Body of pancreas (tissue), 4 donors: Measurements from ENCODE around the gene HOXA13. TPM values are rescaled to one million over a fixed set of nuclear protein-coding genes. Genes with fewer than 3 reads are reported as not detected.

Experiments
- ATAC-seq: fragments of 150-250 bp; one replicate; pipeline ENCODE4 v1.9.1; 2016
- DNase-seq, 4 donors: peaks; one replicate each; pipeline ENCODE4 v3.0.0-alpha.2; 2019
- H3K27ac ChIP-seq, 4 donors: fragments of 200-600 bp; sonication (generic); 1 replicate in 3 of 4; 2 replicates in 1 of 4; pipeline versions ENCODE4 v1.5.1 to v1.6.1; 2016 to 2019; ENCODE audit warnings: mild to moderate bottlenecking in 1 of 4, mixed read lengths in 1 of 4, moderate library complexity in 1 of 4
- H3K27me3 ChIP-seq, 2 donors: fragments of 200-600 bp; sonication (generic); one replicate each; pipeline ENCODE4 v1.6.0; 2016; ENCODE audit warnings: mild to moderate bottlenecking in 1 of 2
- H3K36me3 ChIP-seq, 2 donors: fragments of 200-600 bp; sonication (generic); replicated peaks in 1 of 2; 2 replicates each; pipeline ENCODE4 v1.5.1; 2016; ENCODE audit warnings: low read depth in 2 of 2; ENCODE audit not compliant: insufficient read depth in 1 of 2
- H3K4me1 ChIP-seq: fragments of 200-600 bp; sonication (generic); one replicate; pipeline ENCODE4 v1.6.0; 2016
- H3K4me3 ChIP-seq, 2 donors: fragments of 200-600 bp; sonication (generic); 1 replicate in 1 of 2; 2 replicates in 1 of 2; pipeline ENCODE4 v1.5.1; 2016 to 2019
- H3K9me3 ChIP-seq, 3 donors: fragments of 200-600 bp; sonication (generic); 1 replicate in 2 of 3; 2 replicates in 1 of 3; pipeline ENCODE4 v1.5.1; 2016
- CTCF ChIP-seq, 7 experiments: fragments of 450-650 bp in 4 of 7; fragments of 200-600 bp in 3 of 7; sonication (generic) in 3 of 7; IDR thresholded peaks; one replicate each; pipeline ENCODE4 v1.5.1; 2016 to 2019; ENCODE audit warnings: antibody characterized with exemption in 7 of 7
- POLR2A ChIP-seq, 3 donors: fragments of 450-650 bp; IDR thresholded peaks; one replicate each; pipeline ENCODE4 v1.6.1; 2016; ENCODE audit warnings: antibody characterized with exemption in 3 of 3, mild to moderate bottlenecking in 2 of 3
- WGBS, 2 donors: methylation state at CpG; one replicate each; pipeline ENCODE4 v1.1.5; 2017; 5-methylcytosine and 5-hydroxymethylcytosine counted together
- intact Hi-C: fragments of 100-400 bp; cut with DNase I; formaldehyde crosslinking; loops from one replicate; pipeline ENCODE4 v1.15.1; 2023
- total RNA-seq, 2 donors: library from RNA; depleted of rRNA; stranded (reverse); fragments of >200 nt; gene quantifications; one replicate each; pipeline ENCODE4 v1.1.0, GENCODE V29; 2016

Gene HOXA13
- total RNA-seq, 2 donors from 2014 or later, result not detected

GRCh38 chr7:27176962-27177794 is 22.7 kb downstream of the HOXA13 start:
- peaks cover 5 to 81% of the 10 kb centered on the region in 2 donors for H3K27me3 ChIP-seq
- no peaks in the 10 kb centered on the region for H3K9me3 ChIP-seq
- no peak overlapping the region for H3K27ac ChIP-seq
- no peak for TF ChIP-seq POLR2A (IDR thresholded peaks at IDR 0.05)
- no peak for TF ChIP-seq CTCF (IDR thresholded peaks at IDR 0.05)
- intact Hi-C loops, result no loop called here
- DNase-seq (peak in 2 of 4 donors; percentile 6 to 8), ATAC-seq (no peak)
- no peak overlapping the region for H3K4me3 ChIP-seq
- 47 to 71% methylated on average over 19 to 22 of the region's 22 CpGs for WGBS, 2 donors
- H3K4me1 ChIP-seq, result peaks cover 35% of the 10 kb centered on the region
- H3K36me3 ChIP-seq, result no peaks in the 10 kb centered on the region

GRCh38 chr7:27176524-27176845 is 23.4 kb downstream of the HOXA13 start:
- Histone ChIP-seq H3K36me3 (no peaks in the 10 kb centered on the region), H3K4me3 (no peak overlapping the region), H3K9me3 (no peaks in the 10 kb centered on the region), H3K4me1 (peaks cover 35% of the 10 kb centered on the region), H3K27ac (no peak overlapping the region), H3K27me3 (peaks cover 5 to 83% of the 10 kb centered on the region in 2 donors)
- DNase-seq, result no peak
- intact Hi-C loops, result no loop called here
- ATAC-seq, result no peak
- TF ChIP-seq CTCF (IDR thresholded peaks at IDR 0.05), result no peak
- TF ChIP-seq POLR2A (IDR thresholded peaks at IDR 0.05), result no peak
- 49 to 65% methylated on average over 2 to 3 of the region's 3 CpGs for WGBS, 2 donors

GRCh38 chr7:27175626-27176523 is 24.0 kb downstream of the HOXA13 start:
- Histone ChIP-seq H3K4me3 (no peak overlapping the region), H3K27ac (no peak overlapping the region), H3K9me3 (no peaks in the 10 kb centered on the region), H3K27me3 (peaks cover 5 to 88% of the 10 kb centered on the region in 2 donors), H3K4me1 (peaks cover 35% of the 10 kb centered on the region), H3K36me3 (no peaks in the 10 kb centered on the region)
- ATAC-seq (no peak), DNase-seq (peak in 2 of 4 donors; percentile 10)
- TF ChIP-seq POLR2A (IDR thresholded peaks at IDR 0.05), result no peak
- TF ChIP-seq CTCF (IDR thresholded peaks at IDR 0.05), result no peak
- WGBS, 2 donors, result 25 to 32% methylated on average over 24 to 40 of the region's 40 CpGs
- intact Hi-C loops, result no loop called here

- Histone ChIP-seq H3K36me3 (no peaks in the 10 kb centered on the region), H3K27ac (no peak overlapping the region), H3K27me3 (peaks cover 5 to 88% of the 10 kb centered on the region in 2 donors), H3K4me1 (peaks cover 32% of the 10 kb centered on the region), H3K9me3 (no peaks in the 10 kb centered on the region), H3K4me3 (no peak overlapping the region)
- TF ChIP-seq CTCF (IDR thresholded peaks at IDR 0.05) (no peak), POLR2A (IDR thresholded peaks at IDR 0.05) (no peak)
- intact Hi-C loops, result no loop called here
- ATAC-seq (no peak), DNase-seq (peak in 2 of 4 donors; percentile 5)
- 22 to 36% methylated on average over 11 to 12 of the region's 12 CpGs for WGBS, 2 donors
These were observed 24.8 kb downstream of the HOXA13 start for GRCh38 chr7:27174874-27175625.
